GM23338 (cell line): ENCODE data around the gene TPM1. TPM values are rescaled to one million over a fixed set of nuclear protein-coding genes. Genes with fewer than 3 reads are reported as not detected.
A peak's percentile ranks its signal among the peaks of the same experiment; 100 is the strongest.

Experiments
- ATAC-seq: fragments of 200-7000 bp; cut with Tn5 transposase; 3 replicates; pipeline ENCODE4 v1.9.1; 2020
- DNase-seq: peaks from one replicate; pipeline ENCODE4 v3.0.0-alpha.2; 2015; ENCODE audit warnings: low spot score
- H2AFZ ChIP-seq: fragments of 200-600 bp; sonication (generic); 2 replicates; pipeline ENCODE4 v1.8.0; 2016; ENCODE audit warnings: antibody characterized with exemption, mild to moderate bottlenecking, moderate library complexity
- H3F3A ChIP-seq: fragments of 200-600 bp; sonication (generic); replicated peaks from 2 replicates; pipeline ENCODE4 v1.8.0; 2017; ENCODE audit warnings: antibody characterized with exemption, mixed run types, low read depth
- H3K27ac ChIP-seq: fragments of 200-600 bp; sonication (generic); 2 replicates; pipeline ENCODE4 v1.6.1; 2016; ENCODE audit warnings: low read depth
- H3K27me3 ChIP-seq: fragments of 200-600 bp; sonication (generic); 2 replicates; pipeline ENCODE4 v1.8.0; 2016; ENCODE audit warnings: mild to moderate bottlenecking, mixed run types, moderate library complexity; ENCODE audit not compliant: insufficient read depth
- H3K36me3 ChIP-seq: fragments of 200-600 bp; sonication (generic); 2 replicates; pipeline ENCODE4 v1.8.0; 2016; ENCODE audit warnings: mild to moderate bottlenecking; ENCODE audit not compliant: insufficient read depth
- H3K4me1 ChIP-seq: fragments of 200-600 bp; sonication (generic); 2 replicates; pipeline ENCODE4 v1.8.0; 2016; ENCODE audit warnings: mild to moderate bottlenecking, moderate library complexity; ENCODE audit not compliant: insufficient read depth
- H3K4me2 ChIP-seq: fragments of 200-600 bp; sonication (generic); 2 replicates; pipeline ENCODE4 v1.7.1; 2017; ENCODE audit warnings: mixed run types
- H3K4me3 ChIP-seq: fragments of 200-600 bp; sonication (generic); 2 replicates; pipeline ENCODE4 v1.6.1; 2016; ENCODE audit warnings: mixed run types
- H3K79me2 ChIP-seq: fragments of 200-600 bp; sonication (generic); replicated peaks from 2 replicates; pipeline ENCODE4 v1.8.0; 2017; ENCODE audit warnings: mild to moderate bottlenecking; ENCODE audit not compliant: insufficient read depth
- H3K9me2 ChIP-seq: fragments of 200-600 bp; sonication (generic); 2 replicates; pipeline ENCODE4 v1.8.0; 2017; ENCODE audit not compliant: insufficient read depth
- H4K20me1 ChIP-seq: fragments of 200-600 bp; sonication (generic); replicated peaks from 2 replicates; pipeline ENCODE4 v1.8.0; 2017; ENCODE audit warnings: mild to moderate bottlenecking; ENCODE audit not compliant: insufficient read depth
- H3K27ac Mint-ChIP-seq: 2 replicates; pipeline ENCODE4 v1.8.0; 2020; ENCODE audit warnings: inconsistent platforms, mild to moderate bottlenecking, moderate library complexity, mixed read lengths
- H3K27me3 Mint-ChIP-seq: 3 replicates; pipeline ENCODE4 v1.8.0; 2022; ENCODE audit warnings: low read depth, mild to moderate bottlenecking, moderate library complexity, mixed read lengths, inconsistent platforms; ENCODE audit not compliant: insufficient read depth, poor library complexity
- H3K36me3 Mint-ChIP-seq: 3 replicates; pipeline ENCODE4 v1.8.0; 2021; ENCODE audit warnings: low read depth, mild to moderate bottlenecking, inconsistent platforms, moderate library complexity, mixed read lengths
- H3K4me1 Mint-ChIP-seq: 3 replicates; pipeline ENCODE4 v1.8.0; 2020; ENCODE audit warnings: mild to moderate bottlenecking, inconsistent platforms, mixed read lengths
- H3K4me3 Mint-ChIP-seq: 3 replicates; pipeline ENCODE4 v1.8.0; 2021; ENCODE audit warnings: moderate library complexity, mild to moderate bottlenecking, inconsistent platforms, mixed read lengths
- H3K9me3 Mint-ChIP-seq: 3 replicates; pipeline ENCODE4 v1.8.0; 2020; ENCODE audit warnings: moderate library complexity, mild to moderate bottlenecking, inconsistent platforms, mixed read lengths
- CREB1 ChIP-seq: fragments of 250-450 bp; sonication (Bioruptor Pico); IDR thresholded peaks from 2 replicates; pipeline ENCODE4 v1.5.0; 2020; ENCODE audit warnings: low read depth, mild to moderate bottlenecking, moderate library complexity
- CTCF ChIP-seq, 2 experiments: fragments of 200-600 bp in 1 of 2; sonication (generic) in 1 of 2; conservative IDR thresholded peaks; 2 replicates each; pipeline versions ENCODE4 v1.5.1 to v1.6.1; 2016 to 2017; ENCODE audit warnings: antibody characterized with exemption in 2 of 2, low read depth in 2 of 2, mild to moderate bottlenecking in 2 of 2, moderate library complexity in 1 of 2
- EZH2phosphoT487 ChIP-seq: fragments of 200-600 bp; sonication (generic); IDR thresholded peaks from one replicate; pipeline ENCODE4 v1.8.1; 2018; ENCODE audit warnings: antibody characterized with exemption; ENCODE audit not compliant: unreplicated experiment
- JUNB ChIP-seq: IDR thresholded peaks from one replicate; pipeline ENCODE4 v1.6.1; 2016; ENCODE audit warnings: antibody characterized with exemption; ENCODE audit not compliant: unreplicated experiment
- NANOG ChIP-seq: IDR thresholded peaks from 2 replicates; pipeline ENCODE4 v1.6.1; 2016; ENCODE audit warnings: antibody characterized with exemption, borderline replicate concordance
- STAT1 ChIP-seq: IDR thresholded peaks from one replicate; pipeline ENCODE4 v1.6.1; 2016; ENCODE audit warnings: antibody characterized with exemption; ENCODE audit not compliant: unreplicated experiment
- ZNF114 ChIP-seq: fragments of 250-450 bp; sonication (Bioruptor Pico); IDR thresholded peaks from 2 replicates; pipeline ENCODE4 v1.5.0; 2020; ENCODE audit warnings: mild to moderate bottlenecking, moderate library complexity
- ZNF331 ChIP-seq: fragments of 250-450 bp; sonication (Bioruptor Pico); IDR thresholded peaks from 2 replicates; pipeline ENCODE4 v1.5.0; 2020; ENCODE audit warnings: low read depth, mild to moderate bottlenecking, moderate library complexity
- ZNF462 ChIP-seq: fragments of 250-450 bp; sonication (Bioruptor Pico); IDR thresholded peaks from 2 replicates; pipeline ENCODE4 v1.5.0; 2020; ENCODE audit warnings: mild to moderate bottlenecking, moderate library complexity
- polyA plus RNA-seq: library from polyadenylated mRNA; unstranded; fragments of >200 nt; fragmentation: Nextera tagmentation; extraction: Ambion mirVana; gene quantifications from 2 replicates; pipeline ENCODE4 v1.2.1, GENCODE V29; 2016
- total RNA-seq: library from RNA; depleted of rRNA; stranded (reverse); fragments of >200 nt; shearing (Covaris generic); gene quantifications from 2 replicates; pipeline ENCODE4 v1.2.3, GENCODE V29; 2014

Gene TPM1
- total and polyA plus RNA-seq, 2 experiments from 2014 or later, result 449 to 913 TPM

- peaks cover 3% of the 10 kb centered on the region for H3K27me3 Mint-ChIP-seq
- peak overlapping the region; percentile 51; the same call in 1 of the 2 replicates for H3K27ac Mint-ChIP-seq
- peaks cover 34% of the 10 kb centered on the region for H3K4me1 Mint-ChIP-seq
- Histone ChIP-seq H3K36me3 (no peaks in the 10 kb centered on the region), H4K20me1 (no peaks in the 10 kb centered on the region), H3K27me3 (no peaks in the 10 kb centered on the region), H3K79me2 (no peaks in the 10 kb centered on the region), H3K4me3 (0 out of 2 replicates have a peak overlapping the region, but pooled peaks have one; percentile 12), H3K27ac (peak overlapping the region; percentile 93), H3K4me1 (peaks cover 43% of the 10 kb centered on the region), H2AFZ (no peak overlapping the region), H3F3A (peaks cover 9% of the 10 kb centered on the region; the same call in 1 of the 2 replicates), H3K4me2 (peak overlapping the region; percentile 66), H3K9me2 (no peaks in the 10 kb centered on the region)
- DNase-seq (peak; percentile 43), ATAC-seq (peak; percentile 40)
- no peaks in the 10 kb centered on the region for H3K9me3 Mint-ChIP-seq
- no peak overlapping the region; the same call in 2 of the 3 replicates for H3K4me3 Mint-ChIP-seq
- no peak for TF ChIP-seq NANOG
- no peak for TF ChIP-seq EZH2phosphoT487
- TF ChIP-seq ZNF114 (CRISPR knock-in tag), result no peak
- no peak for TF ChIP-seq STAT1
- no peak for TF ChIP-seq CTCF (conservative IDR thresholded peaks at IDR 0.05; ENCODE audit: low read depth in 2 of 2)
- TF ChIP-seq ZNF462 (CRISPR knock-in tag), result no peak
- TF ChIP-seq JUNB, result no peak
- no peak for TF ChIP-seq CREB1 (CRISPR knock-in tag)
- no peak for TF ChIP-seq ZNF331 (CRISPR knock-in tag)
- no peaks in the 10 kb centered on the region for H3K36me3 Mint-ChIP-seq
Measured at GRCh38 chr15:63088533-63089245, 46.1 kb downstream of the TPM1 start.
